Measurements from ENCODE around the gene FYN. TPM values are rescaled to one million over a fixed set of nuclear protein-coding genes. Genes with fewer than 3 reads are reported as not detected.

Gene FYN
- total RNA-seq, 1 experiment from 2014 or later = 7.2 TPM

DNA sequence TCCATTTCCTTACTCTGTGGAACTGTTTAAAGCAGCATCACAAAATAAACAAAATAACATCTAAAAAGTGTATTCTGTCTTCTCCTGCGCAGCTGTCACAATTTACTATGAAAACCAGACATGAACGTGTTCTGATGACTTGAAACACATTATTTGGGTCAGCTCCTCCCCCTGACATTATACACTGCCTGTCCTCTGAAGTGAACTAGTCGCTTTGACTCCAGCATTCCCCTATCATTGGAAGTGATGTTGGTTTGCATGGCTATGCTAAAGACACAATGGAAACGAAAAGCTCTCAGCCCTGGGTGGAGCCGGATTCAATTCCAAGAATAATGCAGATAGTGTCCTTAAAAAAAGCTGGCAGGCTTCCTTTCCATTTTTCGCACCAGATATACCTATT is 125.9 kb downstream of the FYN start:
- TF ChIP-seq, protein P1, sequence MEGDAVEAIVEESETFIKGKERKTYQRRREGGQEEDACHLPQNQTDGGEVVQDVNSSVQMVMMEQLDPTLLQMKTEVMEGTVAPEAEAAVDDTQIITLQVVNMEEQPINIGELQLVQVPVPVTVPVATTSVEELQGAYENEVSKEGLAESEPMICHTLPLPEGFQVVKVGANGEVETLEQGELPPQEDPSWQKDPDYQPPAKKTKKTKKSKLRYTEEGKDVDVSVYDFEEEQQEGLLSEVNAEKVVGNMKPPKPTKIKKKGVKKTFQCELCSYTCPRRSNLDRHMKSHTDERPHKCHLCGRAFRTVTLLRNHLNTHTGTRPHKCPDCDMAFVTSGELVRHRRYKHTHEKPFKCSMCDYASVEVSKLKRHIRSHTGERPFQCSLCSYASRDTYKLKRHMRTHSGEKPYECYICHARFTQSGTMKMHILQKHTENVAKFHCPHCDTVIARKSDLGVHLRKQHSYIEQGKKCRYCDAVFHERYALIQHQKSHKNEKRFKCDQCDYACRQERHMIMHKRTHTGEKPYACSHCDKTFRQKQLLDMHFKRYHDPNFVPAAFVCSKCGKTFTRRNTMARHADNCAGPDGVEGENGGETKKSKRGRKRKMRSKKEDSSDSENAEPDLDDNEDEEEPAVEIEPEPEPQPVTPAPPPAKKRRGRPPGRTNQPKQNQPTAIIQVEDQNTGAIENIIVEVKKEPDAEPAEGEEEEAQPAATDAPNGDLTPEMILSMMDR (IDR thresholded peaks at IDR 0.05; ENCODE audit: insufficient read depth in 1 of 2, low read depth in 1 of 2, low read length in 1 of 2, severe bottlenecking in 1 of 2, unreplicated experiment in 1 of 2) = no peak
- no peaks in the 10 kb centered on the region for H3K9me3 Mint-ChIP-seq (ENCODE audit: unreplicated experiment)
- intact Hi-C loops (cut with micrococcal nuclease; ENCODE audit: unreplicated experiment) = no loop called here
- H3K4me3 Mint-ChIP-seq (ENCODE audit: unreplicated experiment) = no peak overlapping the region
- H3K27me3 Mint-ChIP-seq (ENCODE audit: insufficient read depth, unreplicated experiment) = peaks cover 12% of the 10 kb centered on the region
- Histone ChIP-seq H3K36me3 (ENCODE audit: control insufficient read depth, insufficient read depth, low read length) (no peaks in the 10 kb centered on the region), H3K4me1 (no peaks in the 10 kb centered on the region), H3K4me3 (ENCODE audit: low read depth, low read length) (no peak overlapping the region), H3K27me3 (replicated peaks; ENCODE audit: control insufficient read depth, insufficient read depth, low read length) (no peaks in the 10 kb centered on the region), H3K9me3 (no peaks in the 10 kb centered on the region)
- DNase-seq = no peak
- no peaks in the 10 kb centered on the region for H3K36me3 Mint-ChIP-seq (ENCODE audit: insufficient read depth, unreplicated experiment)
- no TSS peak for BruUV-seq (replicated peaks)
- POLR2A ChIA-PET = no interaction called here
- H3K4me1 Mint-ChIP-seq (ENCODE audit: low read depth, unreplicated experiment) = no peaks in the 10 kb centered on the region
- no peak overlapping the region for H3K27ac Mint-ChIP-seq (ENCODE audit: unreplicated experiment)
- CTCF ChIA-PET = no interaction called here

DNA sequence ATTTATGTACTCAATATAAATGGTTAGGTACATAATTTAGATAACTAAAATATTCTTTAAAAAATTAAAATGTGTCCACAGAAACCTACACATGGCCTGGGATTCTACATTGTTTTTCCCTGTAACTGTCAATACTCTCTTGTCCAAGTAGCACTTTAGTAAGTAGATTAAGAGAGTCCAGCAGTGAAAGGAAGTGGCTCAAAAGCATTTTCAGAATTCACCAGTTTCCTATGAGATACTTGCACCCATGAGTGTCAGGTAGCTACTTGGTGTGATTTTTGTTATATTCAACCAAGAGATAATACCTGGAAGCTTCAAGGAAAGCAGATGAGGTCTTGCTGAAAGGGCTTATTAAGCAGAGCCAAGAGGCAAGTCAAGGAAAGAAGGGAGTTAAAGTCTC is 126.3 kb downstream of the FYN start:
- H3K4me3 ChIP-seq (ENCODE audit: low read depth, low read length) = no peak overlapping the region
- no peak overlapping the region for H3K4me3 Mint-ChIP-seq (ENCODE audit: unreplicated experiment)
- ChIA-PET POLR2A (no interaction called here), CTCF (no interaction called here)
- no peaks in the 10 kb centered on the region for H3K9me3 Mint-ChIP-seq (ENCODE audit: unreplicated experiment)
- no peaks in the 10 kb centered on the region for H3K9me3 ChIP-seq
- TF ChIP-seq, protein P1 (IDR thresholded peaks at IDR 0.05; ENCODE audit: insufficient read depth in 1 of 2, low read depth in 1 of 2, low read length in 1 of 2, severe bottlenecking in 1 of 2, unreplicated experiment in 1 of 2) = no peak
- H3K4me1 Mint-ChIP-seq (ENCODE audit: low read depth, unreplicated experiment) = no peaks in the 10 kb centered on the region
- H3K4me1 ChIP-seq = no peaks in the 10 kb centered on the region
- no TSS peak for BruUV-seq (replicated peaks)
- intact Hi-C loops (cut with micrococcal nuclease; ENCODE audit: unreplicated experiment) = no loop called here
- DNase-seq = no peak
- no peaks in the 10 kb centered on the region for H3K36me3 ChIP-seq (ENCODE audit: control insufficient read depth, insufficient read depth, low read length)
- H3K36me3 Mint-ChIP-seq (ENCODE audit: insufficient read depth, unreplicated experiment) = no peaks in the 10 kb centered on the region
- peaks cover 9% of the 10 kb centered on the region for H3K27me3 Mint-ChIP-seq (ENCODE audit: insufficient read depth, unreplicated experiment)
- no peak overlapping the region for H3K27ac Mint-ChIP-seq (ENCODE audit: unreplicated experiment)
- H3K27me3 ChIP-seq (replicated peaks; ENCODE audit: control insufficient read depth, insufficient read depth, low read length) = no peaks in the 10 kb centered on the region

DNA sequence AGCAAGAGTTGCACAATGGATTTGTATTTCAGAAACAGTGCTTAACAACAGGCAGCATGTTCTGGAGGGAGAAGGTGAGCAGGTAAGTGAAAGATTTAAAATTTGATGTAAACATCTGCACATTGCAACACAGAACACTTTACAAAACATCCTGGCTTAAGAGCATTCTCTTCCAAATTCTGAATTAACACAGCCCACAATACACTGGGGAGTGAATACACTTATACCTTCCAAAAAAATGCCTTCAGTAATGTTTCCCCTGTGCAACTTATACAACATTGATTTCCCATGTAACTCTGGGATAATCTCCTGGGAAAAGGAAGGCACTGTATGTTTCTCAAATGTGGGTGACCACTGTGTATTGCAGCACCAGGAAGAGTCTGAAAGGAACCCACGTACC is 127.6 kb downstream of the FYN start:
- H3K4me1 ChIP-seq = no peaks in the 10 kb centered on the region
- H3K27me3 ChIP-seq (replicated peaks; ENCODE audit: control insufficient read depth, insufficient read depth, low read length) = no peaks in the 10 kb centered on the region
- DNase-seq = no peak
- H3K4me3 ChIP-seq (ENCODE audit: low read depth, low read length) = no peak overlapping the region
- TF ChIP-seq, protein P1 (IDR thresholded peaks at IDR 0.05; ENCODE audit: insufficient read depth in 1 of 2, low read depth in 1 of 2, low read length in 1 of 2, severe bottlenecking in 1 of 2, unreplicated experiment in 1 of 2) = no peak
- no TSS peak for BruUV-seq (replicated peaks)
- no peaks in the 10 kb centered on the region for H3K9me3 ChIP-seq
- ChIA-PET POLR2A (no interaction called here), CTCF (no interaction called here)
- Mint-ChIP-seq H3K27me3 (ENCODE audit: insufficient read depth, unreplicated experiment) (peaks cover 9% of the 10 kb centered on the region), H3K9me3 (ENCODE audit: unreplicated experiment) (no peaks in the 10 kb centered on the region), H3K4me1 (ENCODE audit: low read depth, unreplicated experiment) (no peaks in the 10 kb centered on the region), H3K36me3 (ENCODE audit: insufficient read depth, unreplicated experiment) (no peaks in the 10 kb centered on the region), H3K4me3 (ENCODE audit: unreplicated experiment) (no peak overlapping the region), H3K27ac (ENCODE audit: unreplicated experiment) (no peak overlapping the region)
- intact Hi-C loops (cut with micrococcal nuclease; ENCODE audit: unreplicated experiment) = no loop called here
- no peaks in the 10 kb centered on the region for H3K36me3 ChIP-seq (ENCODE audit: control insufficient read depth, insufficient read depth, low read length)
